ENCODE data around the gene PGP.
"Not testable (repeated sequence)": the region's sequence is repeated elsewhere in the genome, so short reads cannot be mapped to it uniquely, and the experiment has no call there.

PGP gene

DNA sequence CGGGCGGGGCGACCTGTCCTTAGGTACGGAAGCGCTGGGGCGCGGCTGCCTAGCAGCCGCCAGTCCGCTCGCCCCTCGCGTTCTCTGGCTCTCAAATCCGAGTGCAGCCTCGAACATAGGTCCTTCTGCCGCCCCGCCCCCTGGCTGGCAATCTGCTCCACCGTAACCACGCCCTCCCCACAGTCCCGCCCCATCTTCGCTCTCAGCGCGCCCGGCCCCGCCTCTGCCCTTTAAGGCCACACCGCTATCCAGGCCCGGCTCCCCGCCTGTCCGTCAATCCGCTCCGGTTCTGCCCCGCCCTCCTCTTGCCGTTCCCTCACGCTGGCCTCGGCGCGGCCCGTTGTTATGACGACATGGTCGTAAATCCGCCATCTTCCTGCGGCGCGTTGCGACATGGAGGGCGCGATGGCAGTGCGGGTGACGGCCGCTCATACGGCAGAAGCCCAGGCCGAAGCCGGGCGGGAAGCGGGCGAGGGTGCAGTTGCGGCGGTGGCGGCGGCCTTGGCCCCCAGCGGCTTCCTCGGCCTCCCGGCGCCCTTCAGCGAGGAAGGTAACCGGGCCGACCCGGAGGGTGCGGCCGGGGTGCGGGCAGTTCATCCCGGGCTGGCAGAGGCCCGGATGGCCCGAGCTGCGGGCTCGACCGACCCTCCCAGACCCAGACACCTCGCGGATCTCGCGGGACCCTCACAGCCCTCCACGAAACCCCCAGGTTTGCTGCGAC, 8.7 kb upstream of the PGP start, which contains the start of gene E4F1:
TSS of gene E4F1 (plus strand) at position 371 of the 721 bp plus-strand sequence. CDS start at position 394, 23 bp downstream.
- in situ Hi-C loops (cut with MboI; ENCODE audit: low sequenced_read_pairs): no loop called here

GRCh38 chr16:2216330-2216729, 1.7 kb upstream of the PGP start:
- in situ Hi-C loops (cut with MboI; ENCODE audit: low sequenced_read_pairs): no loop called here

DNA sequence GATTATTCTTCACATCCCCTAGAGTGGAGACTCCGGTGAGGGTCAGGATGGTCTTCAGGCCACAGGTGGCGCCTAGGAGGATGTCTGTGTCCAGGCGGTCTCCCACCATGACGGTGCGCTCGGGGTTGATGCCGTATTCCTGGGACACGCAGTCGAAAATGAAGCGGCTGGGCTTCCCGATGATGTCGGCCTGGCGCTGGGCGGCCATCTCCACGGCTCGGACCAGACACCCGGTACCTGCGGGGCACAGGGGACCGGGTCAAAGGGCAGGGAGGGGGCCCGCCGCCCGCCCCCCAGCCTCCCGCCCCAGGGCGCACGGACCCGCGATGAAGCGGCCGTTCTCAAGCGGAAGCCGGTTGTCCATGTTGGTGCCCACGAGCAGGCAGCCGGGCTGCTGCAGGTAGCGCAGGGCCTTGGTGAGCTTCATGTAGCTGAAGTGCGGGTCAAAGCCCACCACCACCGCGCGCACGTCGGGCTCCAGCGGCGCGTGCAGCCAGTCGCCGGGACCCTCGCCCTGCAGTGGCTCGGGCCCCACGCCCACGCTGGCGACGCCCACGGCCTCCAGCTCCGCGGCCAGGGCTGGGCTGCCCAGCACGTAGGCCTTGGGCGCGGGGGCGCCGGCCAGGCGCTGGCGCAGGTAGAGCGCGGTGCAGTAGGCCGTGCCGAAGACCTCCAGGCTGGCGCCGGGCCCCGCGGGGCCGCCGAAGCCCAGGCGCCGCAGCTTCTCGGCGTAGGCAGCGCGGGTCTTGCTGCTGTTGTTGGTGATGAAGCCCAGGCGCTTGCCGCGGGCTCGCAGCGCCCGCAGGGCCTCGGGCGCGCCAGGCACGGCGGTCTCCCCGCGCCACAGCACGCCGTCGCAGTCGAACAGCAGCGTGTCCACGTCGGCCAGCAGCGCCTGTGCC, 572 bp downstream of the PGP start:
- in situ Hi-C loops (cut with MboI; ENCODE audit: low sequenced_read_pairs): no loop called here

GRCh38 chr16:2212362-2213324, 2.0 kb downstream of the PGP start:
- in situ Hi-C loops (cut with MboI; ENCODE audit: low sequenced_read_pairs): no loop called here

GRCh38 chr16:2211923-2212347, 2.7 kb downstream of the PGP start:
- in situ Hi-C loops (cut with MboI; ENCODE audit: low sequenced_read_pairs): no loop called here

DNA sequence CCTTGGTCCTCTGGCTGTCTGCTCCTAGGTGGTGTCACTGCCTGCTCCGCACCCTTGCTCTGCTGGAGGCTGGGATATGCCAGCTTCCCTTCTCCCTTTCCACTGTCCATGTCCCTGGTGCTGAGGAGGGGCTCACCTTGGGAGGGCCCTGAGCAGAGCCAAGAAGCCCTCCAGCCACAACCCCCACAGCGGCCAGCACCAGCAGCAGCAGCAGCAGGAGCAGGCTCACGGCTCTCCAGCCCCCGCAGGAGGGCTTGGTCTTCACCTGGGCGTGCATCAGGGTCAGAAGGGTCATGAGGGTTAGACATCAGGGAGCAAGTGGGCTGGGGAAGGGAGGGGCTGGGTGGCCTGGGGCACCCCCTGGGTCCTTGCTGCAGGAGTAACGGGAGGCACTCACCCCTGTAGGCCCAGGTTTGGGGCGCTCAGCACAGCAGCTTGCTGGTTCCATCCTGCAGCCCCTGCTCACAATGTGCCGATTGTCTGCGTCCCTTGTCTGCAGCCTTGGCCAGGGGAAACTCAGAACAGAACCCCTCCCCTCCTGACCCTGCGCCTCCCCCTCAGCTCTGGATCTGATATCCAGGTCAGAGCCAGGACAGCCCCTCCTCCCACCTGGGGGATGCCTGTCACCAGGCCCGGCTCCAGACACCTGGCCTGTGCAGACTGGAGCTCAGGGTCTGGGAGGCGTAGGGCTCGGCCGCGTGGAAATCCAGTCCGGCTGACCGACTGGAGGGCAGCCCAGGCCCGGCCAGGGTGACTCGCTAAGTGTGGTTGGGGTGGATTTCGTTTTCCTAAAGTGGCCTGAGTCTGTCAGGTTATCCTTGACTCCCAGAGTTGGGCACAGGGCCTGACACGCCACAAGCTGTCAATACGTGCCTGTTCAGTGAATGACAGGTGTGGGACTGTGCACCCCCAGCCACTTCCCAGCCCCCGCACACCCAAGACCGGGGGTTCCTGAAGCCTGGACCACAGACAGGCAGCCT, 4.0 kb downstream of the PGP start, which contains the start of gene BRICD5:
TSS of gene BRICD5 (minus strand) at position 478 of the 980 bp plus-strand sequence. CDS start at position 448, 30 bp downstream.
- in situ Hi-C loops (cut with MboI; ENCODE audit: low sequenced_read_pairs): no loop called here

GRCh38 chr16:2210009-2210332, 4.7 kb downstream of the PGP start:
- in situ Hi-C loops (cut with MboI; ENCODE audit: low sequenced_read_pairs): no loop called here

- in situ Hi-C loops (cut with MboI; ENCODE audit: low sequenced_read_pairs): no loop called here
Observed at GRCh38 chr16:2209258-2210008, 5.2 kb downstream of the PGP start.

- in situ Hi-C loops (cut with MboI; ENCODE audit: low sequenced_read_pairs): no loop called here
Observed at GRCh38 chr16:2208772-2209171, 5.9 kb downstream of the PGP start.

DNA sequence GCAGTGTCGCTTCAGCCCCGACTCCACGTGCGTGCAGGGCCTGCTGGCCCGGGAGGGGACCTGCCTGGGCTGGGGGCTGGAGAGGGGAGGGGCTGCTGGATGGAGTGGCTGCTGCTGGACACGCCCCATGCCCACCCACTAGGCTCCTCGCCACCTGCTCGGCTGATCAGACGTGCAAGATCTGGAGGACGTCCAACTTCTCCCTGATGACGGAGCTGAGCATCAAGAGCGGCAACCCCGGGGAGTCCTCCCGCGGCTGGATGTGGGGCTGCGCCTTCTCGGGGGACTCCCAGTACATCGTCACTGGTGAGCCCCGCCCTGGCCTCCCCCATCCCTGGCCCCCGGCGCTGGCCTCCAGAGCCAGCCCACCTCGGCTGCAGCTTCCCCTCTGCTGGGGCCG, 6.3 kb downstream of the PGP start:
- in situ Hi-C loops (cut with MboI; ENCODE audit: low sequenced_read_pairs): no loop called here

GRCh38 chr16:2207872-2208271, 6.8 kb downstream of the PGP start:
- in situ Hi-C loops (cut with MboI; ENCODE audit: low sequenced_read_pairs): no loop called here

DNA sequence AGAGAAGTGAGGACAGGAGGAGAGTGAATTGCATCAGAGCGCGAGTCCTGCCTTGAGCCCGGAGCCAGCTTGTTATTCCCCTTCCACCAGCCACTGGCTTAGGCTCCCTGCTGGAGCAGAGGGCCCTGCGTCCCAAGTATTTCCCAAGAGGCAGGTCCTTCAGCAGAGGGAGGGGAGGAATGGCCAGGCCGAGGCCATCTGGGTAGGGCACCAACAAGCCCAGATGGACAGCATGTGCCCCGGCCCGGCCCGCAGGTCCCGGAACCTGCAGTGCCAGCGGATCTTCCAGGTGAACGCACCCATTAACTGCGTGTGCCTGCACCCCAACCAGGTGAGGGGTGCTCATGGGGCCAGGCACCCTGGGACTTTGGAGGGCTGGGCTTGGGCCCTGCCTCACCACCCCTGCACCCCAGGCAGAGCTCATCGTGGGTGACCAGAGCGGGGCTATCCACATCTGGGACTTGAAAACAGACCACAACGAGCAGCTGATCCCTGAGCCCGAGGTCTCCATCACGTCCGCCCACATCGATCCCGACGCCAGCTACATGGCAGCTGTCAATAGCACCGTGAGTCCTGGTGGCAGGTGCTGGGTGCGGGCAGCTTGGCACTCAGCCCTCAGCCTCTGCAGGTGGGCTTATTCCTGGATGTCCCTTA, 7.7 kb downstream of the PGP start:
- in situ Hi-C loops (cut with MboI; ENCODE audit: low sequenced_read_pairs): no loop called here

DNA sequence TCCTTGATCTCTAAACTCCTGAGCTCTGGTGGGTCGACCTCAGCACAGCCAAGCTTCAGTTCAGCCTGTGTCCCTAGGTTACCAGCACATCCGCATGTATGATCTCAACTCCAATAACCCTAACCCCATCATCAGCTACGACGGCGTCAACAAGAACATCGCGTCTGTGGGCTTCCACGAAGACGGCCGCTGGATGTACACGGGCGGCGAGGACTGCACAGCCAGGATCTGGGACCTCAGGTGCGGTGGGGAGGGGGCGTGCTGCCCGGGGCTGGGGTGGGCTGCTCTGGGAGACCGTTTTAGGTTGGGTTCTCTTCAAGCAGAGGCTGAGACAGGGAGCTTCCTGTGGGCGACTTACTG, 8.2 kb downstream of the PGP start:
- in situ Hi-C loops (cut with MboI; ENCODE audit: low sequenced_read_pairs): no loop called here

DNA sequence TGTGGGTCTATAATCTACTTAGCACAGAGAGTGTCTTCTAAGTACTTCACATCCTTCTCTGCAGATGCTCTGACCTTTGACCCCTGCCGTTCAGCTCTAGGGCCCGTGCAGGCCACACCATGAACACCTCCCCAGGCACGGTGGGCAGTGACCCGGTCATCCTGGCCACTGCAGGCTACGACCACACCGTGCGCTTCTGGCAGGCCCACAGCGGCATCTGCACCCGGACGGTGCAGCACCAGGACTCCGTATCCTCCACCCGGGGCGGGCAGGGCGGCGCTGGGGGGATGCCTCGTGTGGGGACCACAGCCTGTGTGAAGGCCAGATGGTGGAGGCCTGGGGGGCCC, 8.7 kb downstream of the PGP start:
- in situ Hi-C loops (cut with MboI; ENCODE audit: low sequenced_read_pairs): no loop called here

DNA sequence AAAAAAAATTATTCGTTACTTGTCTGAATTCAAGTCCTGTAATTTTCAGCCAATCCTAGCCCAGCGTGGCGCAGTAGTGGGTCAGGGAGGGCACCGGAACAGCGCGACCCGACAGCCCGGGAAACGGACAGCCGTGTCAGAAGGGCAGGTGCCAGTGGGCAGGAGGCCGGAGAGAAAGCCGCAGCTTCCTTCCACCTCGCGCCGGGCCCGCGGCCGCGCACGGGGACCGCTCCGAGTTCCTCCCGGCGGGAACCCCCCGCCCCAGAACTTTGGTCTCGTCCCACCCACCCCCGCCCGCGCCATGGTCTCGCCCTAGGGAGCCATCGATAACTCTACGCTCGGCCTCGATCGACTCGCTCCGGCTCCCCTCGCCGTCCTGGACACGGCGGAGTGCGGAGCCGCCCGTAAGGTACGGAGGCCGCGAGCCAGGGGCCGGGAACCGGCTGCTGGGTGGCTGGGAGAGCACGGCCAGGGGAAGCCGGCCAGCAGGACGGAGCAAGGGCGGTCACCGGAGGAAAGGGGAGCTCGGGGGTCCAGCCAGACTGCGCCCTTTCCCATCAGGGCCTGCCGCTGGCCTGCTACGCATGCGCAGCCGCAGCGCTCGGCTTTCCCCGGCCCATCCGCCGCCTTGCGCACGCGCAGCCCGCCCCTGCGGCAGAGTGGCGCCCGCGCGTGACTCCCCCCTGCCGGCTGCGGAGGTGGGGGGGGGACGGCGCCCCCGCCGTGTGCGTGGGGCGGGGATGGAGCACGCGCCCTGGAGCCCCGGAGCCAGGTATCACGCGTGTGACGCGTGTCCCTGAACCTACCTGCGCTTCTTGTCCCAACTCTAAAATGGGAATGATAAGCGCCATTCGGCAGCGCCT, 9.3 kb downstream of the PGP start, which contains the start of gene MLST8:
TSS of gene MLST8 (plus strand) at position 351 of the 863 bp plus-strand sequence. CDS start 632 bp downstream, outside the sequence.
- in situ Hi-C loops (cut with MboI; ENCODE audit: low sequenced_read_pairs): no loop called here

GRCh38 chr16:2204416-2205103, 10.1 kb downstream of the PGP start:
- in situ Hi-C loops (cut with MboI; ENCODE audit: low sequenced_read_pairs): no loop called here

DNA sequence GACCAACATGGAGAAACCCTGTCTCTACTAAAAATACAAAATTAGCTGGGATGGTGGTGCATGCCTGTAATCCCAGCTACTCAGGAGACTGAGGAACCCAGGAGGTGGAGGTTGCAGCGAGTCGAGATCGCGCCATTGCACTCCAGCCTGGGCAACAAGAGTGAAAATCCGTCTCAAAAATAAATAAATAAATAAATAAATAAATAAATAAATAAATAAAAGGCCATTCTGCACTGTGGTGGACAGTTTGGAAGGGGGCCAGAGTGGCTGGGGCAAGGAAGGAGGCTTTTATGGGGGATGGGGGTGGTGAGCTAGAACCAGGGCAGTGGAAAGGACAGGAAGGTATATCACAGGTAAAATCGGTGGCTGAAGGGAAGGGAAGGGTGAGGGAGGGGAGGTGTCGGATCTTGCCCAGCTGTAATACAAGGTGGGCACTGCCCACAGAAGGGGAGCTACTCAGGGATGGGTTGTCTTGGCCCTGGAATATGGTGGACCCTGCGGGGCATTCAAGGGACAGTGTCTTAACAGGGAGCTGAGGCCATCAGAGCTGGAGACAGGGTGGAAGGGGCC, 11.4 kb downstream of the PGP start:
- in situ Hi-C loops (cut with MboI; ENCODE audit: low sequenced_read_pairs): not testable (repeated sequence)

Data from HL-60/S4 (cell line).